H9 (cell line): ENCODE measurements around the gene CLPTM1L. TPM values are rescaled to one million over a fixed set of nuclear protein-coding genes. Genes with fewer than 3 reads are reported as not detected.

Source experiments
- DNase-seq: peaks from one replicate; pipeline ENCODE4 v3.0.0-alpha.2; 2017
- H2AFZ ChIP-seq: one replicate; pipeline ENCODE4 v1.6.1; 2013; ENCODE audit warnings: mild to moderate bottlenecking, low read length, control low read depth, moderate library complexity
- H2AK5ac ChIP-seq: 2 replicates; pipeline ENCODE4 v1.6.1; 2013; ENCODE audit warnings: low read length, control low read depth, mixed read lengths; ENCODE audit not compliant: insufficient read length
- H2BK120ac ChIP-seq: one replicate; pipeline ENCODE4 v1.6.1; 2013; ENCODE audit warnings: low read depth, mild to moderate bottlenecking, low read length, control low read depth, inconsistent platforms; ENCODE audit not compliant: poor library complexity, severe bottlenecking
- H2BK12ac ChIP-seq: 2 replicates; pipeline ENCODE4 v1.6.1; 2013; ENCODE audit warnings: low read length, control low read depth, mixed read lengths, low read depth; ENCODE audit not compliant: insufficient read length
- H2BK15ac ChIP-seq: 2 replicates; pipeline ENCODE4 v1.6.1; 2013; ENCODE audit warnings: low read depth, low read length, control low read depth
- H2BK20ac ChIP-seq: one replicate; pipeline ENCODE4 v1.6.1; 2013; ENCODE audit warnings: low read depth, mild to moderate bottlenecking, low read length, control low read depth, inconsistent platforms; ENCODE audit not compliant: poor library complexity, severe bottlenecking
- H2BK5ac ChIP-seq: 2 replicates; pipeline ENCODE4 v1.6.1; 2013; ENCODE audit warnings: low read length, control low read depth, mixed read lengths; ENCODE audit not compliant: insufficient read length
- H3K14ac ChIP-seq: 2 replicates; pipeline ENCODE4 v1.6.1; 2013; ENCODE audit warnings: low read length, control low read depth; ENCODE audit not compliant: insufficient read depth
- H3K18ac ChIP-seq: 2 replicates; pipeline ENCODE4 v1.6.1; 2013; ENCODE audit warnings: low read depth, mild to moderate bottlenecking, mixed read lengths, low read length, control low read depth; ENCODE audit not compliant: insufficient read length
- H3K23ac ChIP-seq: 2 replicates; pipeline ENCODE4 v1.6.1; 2013; ENCODE audit warnings: low read length, control low read depth, mixed read lengths, low read depth; ENCODE audit not compliant: insufficient read length
- H3K23me2 ChIP-seq: 2 replicates; pipeline ENCODE4 v1.6.1; 2013; ENCODE audit warnings: low read depth, mild to moderate bottlenecking, mixed read lengths, low read length, control low read depth; ENCODE audit not compliant: insufficient read length, poor library complexity, severe bottlenecking
- H3K27ac ChIP-seq: 2 replicates; pipeline ENCODE4 v1.5.1; 2013; ENCODE audit warnings: low read length, control low read depth, mixed read lengths, low read depth; ENCODE audit not compliant: insufficient read length
- H3K27me3 ChIP-seq: 2 replicates; pipeline ENCODE4 v1.6.1; 2013; ENCODE audit warnings: low read length, control low read depth, inconsistent platforms; ENCODE audit not compliant: insufficient read depth
- H3K4ac ChIP-seq: 2 replicates; pipeline ENCODE4 v1.6.1; 2013; ENCODE audit warnings: low read depth, mild to moderate bottlenecking, control low read depth, inconsistent platforms, low read length, moderate library complexity
- H3K4me1 ChIP-seq: 2 replicates; pipeline ENCODE4 v1.6.1; 2013; ENCODE audit warnings: low read length, control low read depth, inconsistent platforms; ENCODE audit not compliant: insufficient read depth
- H3K4me2 ChIP-seq: 2 replicates; pipeline ENCODE4 v1.6.1; 2013; ENCODE audit warnings: low read length, control low read depth, mixed read lengths; ENCODE audit not compliant: insufficient read length, insufficient read depth
- H3K56ac ChIP-seq: 2 replicates; pipeline ENCODE4 v1.6.1; 2013; ENCODE audit warnings: low read depth, mild to moderate bottlenecking, mixed read lengths, low read length, control low read depth; ENCODE audit not compliant: insufficient read length
- H3K79me1 ChIP-seq: 2 replicates; pipeline ENCODE4 v1.6.1; 2013; ENCODE audit warnings: low read depth, mild to moderate bottlenecking, moderate library complexity, low read length, control low read depth, inconsistent platforms; ENCODE audit not compliant: insufficient read depth, poor library complexity, severe bottlenecking
- H3K79me2 ChIP-seq: 2 replicates; pipeline ENCODE4 v1.6.1; 2013; ENCODE audit warnings: low read length, control low read depth, inconsistent platforms; ENCODE audit not compliant: insufficient read depth
- H3K9ac ChIP-seq: 2 replicates; pipeline ENCODE4 v1.6.1; 2013; ENCODE audit warnings: low read length, control low read depth, mixed read lengths; ENCODE audit not compliant: insufficient read length; ENCODE audit errors: extremely low read depth
- H3K9me3 ChIP-seq: one replicate; pipeline ENCODE4 v1.6.1; 2013; ENCODE audit warnings: low read depth, low read length, inconsistent platforms; ENCODE audit not compliant: control insufficient read depth
- H3T11ph ChIP-seq: one replicate; pipeline ENCODE4 v1.6.1; 2013; ENCODE audit warnings: mild to moderate bottlenecking, low read length, control low read depth, inconsistent platforms
- H4K20me1 ChIP-seq: one replicate; pipeline ENCODE4 v1.6.1; 2013; ENCODE audit not compliant: control insufficient read depth, insufficient read length, insufficient read depth
- H4K5ac ChIP-seq: 2 replicates; pipeline ENCODE4 v1.6.1; 2013; ENCODE audit warnings: low read depth, mild to moderate bottlenecking, mixed read lengths, low read length, control low read depth; ENCODE audit not compliant: insufficient read length
- H4K8ac ChIP-seq: replicated peaks from 2 replicates; pipeline ENCODE4 v1.6.1; 2013; ENCODE audit warnings: low read length, control low read depth, mixed read lengths, low read depth; ENCODE audit not compliant: insufficient read length
- H4K91ac ChIP-seq: 2 replicates; pipeline ENCODE4 v1.6.1; 2013; ENCODE audit warnings: low read depth, mild to moderate bottlenecking, moderate library complexity, mixed read lengths, low read length, control low read depth; ENCODE audit not compliant: insufficient read length
- H3K27ac Mint-ChIP-seq, 3 experiments: 2 replicates in 2 of 3; 3 replicates in 1 of 3; pipeline ENCODE4 v1.8.0; 2020 to 2021; ENCODE audit warnings: mixed read lengths in 3 of 3, mild to moderate bottlenecking in 1 of 3, moderate library complexity in 1 of 3
- H3K27me3 Mint-ChIP-seq: 2 replicates; pipeline ENCODE4 v1.8.0; 2021; ENCODE audit warnings: low read depth, mild to moderate bottlenecking, moderate library complexity, mixed read lengths
- H3K36me3 Mint-ChIP-seq, 3 experiments: 2 replicates in 2 of 3; 3 replicates in 1 of 3; pipeline ENCODE4 v1.8.0; 2020 to 2021; ENCODE audit warnings: low read depth in 3 of 3, mixed read lengths in 3 of 3; ENCODE audit not compliant: insufficient read depth in 1 of 3
- H3K4me1 Mint-ChIP-seq, 2 experiments: 2 replicates each; pipeline ENCODE4 v1.8.0; 2020; ENCODE audit warnings: mixed read lengths in 2 of 2
- H3K4me3 Mint-ChIP-seq, 2 experiments: 2 replicates in 1 of 2; 3 replicates in 1 of 2; pipeline ENCODE4 v1.8.0; 2020 to 2021; ENCODE audit warnings: mild to moderate bottlenecking in 2 of 2, mixed read lengths in 2 of 2, moderate library complexity in 1 of 2
- H3K9me3 Mint-ChIP-seq, 2 experiments: 2 replicates in 1 of 2; 3 replicates in 1 of 2; pipeline ENCODE4 v1.8.0; 2020; ENCODE audit warnings: mild to moderate bottlenecking in 2 of 2, mixed read lengths in 2 of 2, moderate library complexity in 1 of 2
- WGBS: extraction: QIAGEN DNeasy Blood & Tissue Kit; methylation state at CpG from one replicate; pipeline ENCODE4 v1.1.7; 2013; ENCODE audit warnings: missing lambda C conversion rate, low lambda C conversion rate, mixed read lengths; ENCODE audit not compliant: insufficient read length; ENCODE audit errors: extremely low coverage; 5-methylcytosine and 5-hydroxymethylcytosine counted together
- total RNA-seq: library from RNA; stranded (reverse); gene quantifications from 2 replicates; pipeline ENCODE4 v1.2.1, GENCODE V29; 2021
- TF ChIP-seq, protein P1 (sequence below): fragments of 200-600 bp; sonication (generic); conservative IDR thresholded peaks from 3 replicates; pipeline ENCODE4 v1.8.0; 2021; ENCODE audit warnings: antibody characterized with exemption, mild to moderate bottlenecking

CLPTM1L gene
- total RNA-seq, 1 experiment from 2014 or later = 108 TPM

DNA sequence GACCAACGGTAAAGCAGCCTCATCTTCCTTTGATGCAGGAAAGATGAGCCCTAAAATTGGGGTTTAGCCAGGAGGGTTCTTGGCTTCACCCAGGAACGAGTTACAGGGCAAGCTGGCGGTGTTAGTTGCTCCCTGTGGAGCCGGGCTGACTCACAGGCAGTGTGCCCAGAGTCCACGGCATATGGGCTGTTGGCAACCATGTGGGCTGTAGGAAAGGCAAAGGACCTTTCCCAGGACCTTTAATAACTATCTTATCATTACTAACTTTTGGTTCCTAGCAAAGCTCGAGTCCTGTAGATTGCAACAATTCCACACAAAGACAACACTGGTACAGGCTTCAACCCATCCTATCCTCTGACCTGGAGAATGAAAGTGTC, 29.8 kb upstream of the CLPTM1L start:
- no peak overlapping the region for H2AK5ac ChIP-seq
- H2BK20ac ChIP-seq = no peak overlapping the region
- H2BK120ac ChIP-seq = no peak overlapping the region
- H3K79me2 ChIP-seq = no peaks in the 10 kb centered on the region
- peaks cover 3 to 7% of the 10 kb centered on the region in 2 experiments; a peak in 3 of 4 replicates for H3K4me1 Mint-ChIP-seq
- H3K27me3 Mint-ChIP-seq = peaks cover 53% of the 10 kb centered on the region
- no CpG with 5 or more reads among the region's 6 CpGs for WGBS
- no peak overlapping the region for H3K4me2 ChIP-seq
- no peak overlapping the region for H4K8ac ChIP-seq
- no peak overlapping the region; a peak in 1 of 7 replicates for H3K27ac Mint-ChIP-seq
- no peaks in the 10 kb centered on the region for H3K23me2 ChIP-seq
- H3K79me1 ChIP-seq = no peaks in the 10 kb centered on the region
- H3K4me1 ChIP-seq = no peaks in the 10 kb centered on the region; the same call in none of the 2 replicates
- H3K27me3 ChIP-seq = no peaks in the 10 kb centered on the region
- no peak overlapping the region for H3K18ac ChIP-seq
- no peak overlapping the region for H3K23ac ChIP-seq
- no peak overlapping the region for H3K9ac ChIP-seq
- DNase-seq = no peak
- H3K4ac ChIP-seq = no peak overlapping the region
- no peak overlapping the region for H2BK15ac ChIP-seq
- H2BK5ac ChIP-seq = no peak overlapping the region
- H4K20me1 ChIP-seq = no peaks in the 10 kb centered on the region
- H4K5ac ChIP-seq = no peak overlapping the region
- no peak overlapping the region for H3K56ac ChIP-seq
- no peak overlapping the region for H3K14ac ChIP-seq
- no peak overlapping the region for H4K91ac ChIP-seq
- no peaks in the 10 kb centered on the region for H3K9me3 ChIP-seq
- no peak overlapping the region for H2AFZ ChIP-seq
- H3K9me3 Mint-ChIP-seq = peaks cover 6 to 7% of the 10 kb centered on the region in 2 experiments
- H3K27ac ChIP-seq = no peak overlapping the region
- H3T11ph ChIP-seq = no peak overlapping the region
- H3K4me3 Mint-ChIP-seq = no peak overlapping the region
- TF ChIP-seq, protein P1, sequence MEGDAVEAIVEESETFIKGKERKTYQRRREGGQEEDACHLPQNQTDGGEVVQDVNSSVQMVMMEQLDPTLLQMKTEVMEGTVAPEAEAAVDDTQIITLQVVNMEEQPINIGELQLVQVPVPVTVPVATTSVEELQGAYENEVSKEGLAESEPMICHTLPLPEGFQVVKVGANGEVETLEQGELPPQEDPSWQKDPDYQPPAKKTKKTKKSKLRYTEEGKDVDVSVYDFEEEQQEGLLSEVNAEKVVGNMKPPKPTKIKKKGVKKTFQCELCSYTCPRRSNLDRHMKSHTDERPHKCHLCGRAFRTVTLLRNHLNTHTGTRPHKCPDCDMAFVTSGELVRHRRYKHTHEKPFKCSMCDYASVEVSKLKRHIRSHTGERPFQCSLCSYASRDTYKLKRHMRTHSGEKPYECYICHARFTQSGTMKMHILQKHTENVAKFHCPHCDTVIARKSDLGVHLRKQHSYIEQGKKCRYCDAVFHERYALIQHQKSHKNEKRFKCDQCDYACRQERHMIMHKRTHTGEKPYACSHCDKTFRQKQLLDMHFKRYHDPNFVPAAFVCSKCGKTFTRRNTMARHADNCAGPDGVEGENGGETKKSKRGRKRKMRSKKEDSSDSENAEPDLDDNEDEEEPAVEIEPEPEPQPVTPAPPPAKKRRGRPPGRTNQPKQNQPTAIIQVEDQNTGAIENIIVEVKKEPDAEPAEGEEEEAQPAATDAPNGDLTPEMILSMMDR = no peak
- peaks cover 0 to 6% (median under 1%) of the 10 kb centered on the region in 3 experiments; a peak in 4 of 7 replicates for H3K36me3 Mint-ChIP-seq
- no peak overlapping the region for H2BK12ac ChIP-seq
